ENCODE measurements around the gene PPP1R2B. TPM values are rescaled to one million over a fixed set of nuclear protein-coding genes. Genes with fewer than 3 reads are reported as not detected.

PPP1R2B gene
- total RNA-seq, 1 donor from 2014 or later: 0.15 TPM

- Histone ChIP-seq H3K27ac (no peak overlapping the region), H3F3A (ENCODE audit: low read depth) (no peaks in the 10 kb centered on the region), H3K9me3 (ENCODE audit: low read depth) (no peaks in the 10 kb centered on the region), H3K4me1 (no peaks in the 10 kb centered on the region), H3K9ac (no peak overlapping the region), H3K36me3 (no peaks in the 10 kb centered on the region), H3K27me3 (no peaks in the 10 kb centered on the region), H3K4me2 (no peak overlapping the region), H3K79me2 (ENCODE audit: low read depth) (no peaks in the 10 kb centered on the region), H2AFZ (replicated peaks) (no peak overlapping the region), H4K20me1 (ENCODE audit: low read depth) (no peaks in the 10 kb centered on the region), H3K4me3 (no peak overlapping the region)
- TF ChIP-seq EZH2phosphoT487 (IDR thresholded peaks at IDR 0.05) (no peak), CTCF (IDR thresholded peaks at IDR 0.05) (no peak), EZH2 (IDR thresholded peaks at IDR 0.05) (no peak)
- no peaks in the 10 kb centered on the region for H3K4me1 Mint-ChIP-seq
- H3K27me3 Mint-ChIP-seq (ENCODE audit: insufficient read depth, low read depth): no peaks in the 10 kb centered on the region
- no peaks in the 10 kb centered on the region for H3K36me3 Mint-ChIP-seq
- H3K9me3 Mint-ChIP-seq: peaks cover 3% of the 10 kb centered on the region
- no peak for DNase-seq (ENCODE audit: low spot score)
- no peak overlapping the region for H3K27ac Mint-ChIP-seq
- H3K4me3 Mint-ChIP-seq: no peak overlapping the region
These were observed 21.1 kb downstream of the PPP1R2B start for GRCh38 chr5:156871212-156871611.

GRCh38 chr5:156879665-156880285, 29.7 kb downstream of the PPP1R2B start:
- no peak for DNase-seq (ENCODE audit: low spot score)
- Mint-ChIP-seq H3K27me3 (ENCODE audit: insufficient read depth, low read depth) (no peaks in the 10 kb centered on the region), H3K4me3 (no peak overlapping the region), H3K36me3 (no peaks in the 10 kb centered on the region), H3K27ac (no peak overlapping the region), H3K4me1 (peaks cover 3% of the 10 kb centered on the region), H3K9me3 (no peaks in the 10 kb centered on the region)
- no peak overlapping the region for H3K4me2 ChIP-seq
- H3K4me3 ChIP-seq: no peak overlapping the region
- TF ChIP-seq EZH2phosphoT487 (IDR thresholded peaks at IDR 0.05) (no peak), EZH2 (IDR thresholded peaks at IDR 0.05) (no peak), CTCF (IDR thresholded peaks at IDR 0.05) (no peak)
- H3K36me3 ChIP-seq: no peaks in the 10 kb centered on the region
- no peaks in the 10 kb centered on the region for H3K9me3 ChIP-seq (ENCODE audit: low read depth)
- H3K4me1 ChIP-seq: no peaks in the 10 kb centered on the region
- no peak overlapping the region for H2AFZ ChIP-seq (replicated peaks)
- no peak overlapping the region for H3K9ac ChIP-seq
- no peaks in the 10 kb centered on the region for H4K20me1 ChIP-seq (ENCODE audit: low read depth)
- no peaks in the 10 kb centered on the region for H3K79me2 ChIP-seq (ENCODE audit: low read depth)
- no peaks in the 10 kb centered on the region for H3K27me3 ChIP-seq
- H3K27ac ChIP-seq: no peak overlapping the region
- no peaks in the 10 kb centered on the region for H3F3A ChIP-seq (ENCODE audit: low read depth)

GRCh38 chr5:156883316-156883875, 33.3 kb downstream of the PPP1R2B start:
- no peaks in the 10 kb centered on the region for H3K27me3 Mint-ChIP-seq (ENCODE audit: insufficient read depth, low read depth)
- no peak for DNase-seq (ENCODE audit: low spot score)
- Histone ChIP-seq H3K4me2 (no peak overlapping the region), H2AFZ (replicated peaks) (no peak overlapping the region), H3K36me3 (no peaks in the 10 kb centered on the region), H3K4me1 (no peaks in the 10 kb centered on the region), H3K9ac (no peak overlapping the region), H3K27me3 (no peaks in the 10 kb centered on the region), H3K9me3 (ENCODE audit: low read depth) (no peaks in the 10 kb centered on the region), H3K4me3 (no peak overlapping the region), H3K79me2 (ENCODE audit: low read depth) (no peaks in the 10 kb centered on the region), H3K27ac (no peak overlapping the region), H3F3A (ENCODE audit: low read depth) (no peaks in the 10 kb centered on the region), H4K20me1 (ENCODE audit: low read depth) (no peaks in the 10 kb centered on the region)
- no peak overlapping the region for H3K27ac Mint-ChIP-seq
- TF ChIP-seq CTCF (IDR thresholded peaks at IDR 0.05): no peak
- TF ChIP-seq EZH2 (IDR thresholded peaks at IDR 0.05): no peak
- TF ChIP-seq EZH2phosphoT487 (IDR thresholded peaks at IDR 0.05): no peak
- no peaks in the 10 kb centered on the region for H3K36me3 Mint-ChIP-seq
- H3K9me3 Mint-ChIP-seq: no peaks in the 10 kb centered on the region
- peaks cover 3% of the 10 kb centered on the region for H3K4me1 Mint-ChIP-seq
- H3K4me3 Mint-ChIP-seq: no peak overlapping the region
